Measurements from ENCODE around the gene KIRREL3. TPM values are rescaled to one million over a fixed set of nuclear protein-coding genes. Genes with fewer than 3 reads are reported as not detected.

KIRREL3 gene
- polyA plus RNA-seq, 1 of the 3 experiments (the other 2 are of a cell fraction), result 3.7 TPM

DNA sequence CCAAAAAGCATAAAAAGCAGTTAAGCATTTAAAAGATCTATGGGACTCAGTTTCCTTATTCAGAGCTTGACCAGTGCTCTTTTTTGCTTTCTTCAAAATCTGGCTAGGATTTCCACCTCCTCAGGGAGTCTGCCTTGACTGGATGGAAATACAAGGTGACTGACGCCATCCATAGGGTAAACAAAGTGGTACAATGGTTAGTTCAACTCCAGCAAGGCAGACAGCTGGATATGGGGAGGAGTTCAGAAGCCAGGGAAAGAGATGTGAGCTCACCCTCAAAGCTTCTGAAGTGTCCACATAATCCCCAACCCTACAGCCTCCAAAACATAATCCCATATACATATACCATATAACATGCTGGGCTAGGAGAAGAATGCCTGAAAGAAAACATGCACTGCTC, 52.0 kb downstream of the KIRREL3 start:
- CTCF ChIA-PET, result interaction anchor here (0.7 to 1.5 kb wide), 2 partner anchors 339 to 507 kb away, joined by 3 to 6 read pairs; no protein-coding TSS in a partner anchor
- H3K27me3 ChIP-seq (ENCODE audit: insufficient read depth), result no peaks in the 10 kb centered on the region
- H3K9ac ChIP-seq, result no peak overlapping the region
- H2AFZ ChIP-seq (ENCODE audit: low read depth), result no peak overlapping the region
- H4K20me1 ChIP-seq (ENCODE audit: insufficient read depth), result peaks cover 3% of the 10 kb centered on the region; the same call in 1 of the 2 replicates
- H3K9me3 ChIP-seq, result no peaks in the 10 kb centered on the region
- no peak overlapping the region for H3K4me2 ChIP-seq
- TF ChIP-seq YY1 (IDR thresholded peaks at IDR 0.05; ENCODE audit: low read depth), result no peak
- TF ChIP-seq GABPA (IDR thresholded peaks at IDR 0.05; ENCODE audit: low read depth), result no peak
- TF ChIP-seq TCF12 (IDR thresholded peaks at IDR 0.05), result no peak
- TF ChIP-seq RFX5 (IDR thresholded peaks at IDR 0.05; ENCODE audit: low read length), result no peak
- DNase-seq, result no peak
- H3K79me2 ChIP-seq (ENCODE audit: insufficient read depth), result peaks cover 16% of the 10 kb centered on the region; the same call in 1 of the 2 replicates
- no peak overlapping the region for H3K4me3 ChIP-seq (ENCODE audit: low read depth in 2 of 2, low read length in 1 of 2)
- H3K36me3 ChIP-seq (replicated peaks in 1 of 2; ENCODE audit: control insufficient read depth in 1 of 2, insufficient read depth in 2 of 2, low read length in 1 of 2), result no peaks in the 10 kb centered on the region
- POLR2A ChIA-PET, result no interaction called here
- no peak overlapping the region for H3K27ac ChIP-seq (ENCODE audit: low read depth in 2 of 2, low read length in 1 of 2)
- no peaks in the 10 kb centered on the region for H3K9me2 ChIP-seq
- 60% methylated on average over 1 of the region's 1 CpG for WGBS (ENCODE audit: low lambda C conversion rate)
- H3K4me1 ChIP-seq (ENCODE audit: control insufficient read depth in 1 of 2, insufficient read depth in 2 of 2, low read depth in 1 of 2, low read length in 1 of 2), result no peaks in the 10 kb centered on the region
- H3F3A ChIP-seq (replicated peaks; ENCODE audit: insufficient read depth), result no peaks in the 10 kb centered on the region

DNA sequence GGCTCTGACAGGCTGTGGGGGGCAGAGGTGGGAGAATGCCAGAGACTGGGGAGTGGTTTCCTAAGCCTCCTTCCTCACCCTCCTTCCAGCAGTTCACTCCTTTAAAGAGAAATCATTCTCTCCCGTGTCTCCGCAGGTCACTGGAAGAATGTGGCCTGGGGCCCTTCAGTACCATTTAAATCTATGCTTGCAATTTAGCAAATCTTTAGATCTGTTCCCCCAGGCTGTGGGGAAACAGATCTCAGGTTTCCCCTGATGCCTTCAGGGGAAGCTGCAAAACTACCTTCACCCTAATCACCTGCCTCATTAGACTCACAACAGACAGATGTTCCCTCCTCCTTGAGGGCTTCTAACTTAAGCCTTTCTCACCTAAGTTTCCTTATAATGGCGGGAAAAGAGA, 55.3 kb downstream of the KIRREL3 start:
- Histone ChIP-seq H3K4me3 (ENCODE audit: low read depth in 2 of 2, low read length in 1 of 2) (no peak overlapping the region), H3K79me2 (ENCODE audit: insufficient read depth) (peaks cover 16% of the 10 kb centered on the region; the same call in 1 of the 2 replicates), H3K36me3 (replicated peaks in 1 of 2; ENCODE audit: control insufficient read depth in 1 of 2, insufficient read depth in 2 of 2, low read length in 1 of 2) (no peaks in the 10 kb centered on the region), H3K27ac (ENCODE audit: low read depth in 2 of 2, low read length in 1 of 2) (no peak overlapping the region), H3K9ac (no peak overlapping the region), H3F3A (replicated peaks; ENCODE audit: insufficient read depth) (no peaks in the 10 kb centered on the region), H3K4me2 (no peak overlapping the region), H4K20me1 (ENCODE audit: insufficient read depth) (peaks cover 3% of the 10 kb centered on the region; the same call in 1 of the 2 replicates), H2AFZ (ENCODE audit: low read depth) (no peak overlapping the region), H3K4me1 (ENCODE audit: control insufficient read depth in 1 of 2, insufficient read depth in 2 of 2, low read depth in 1 of 2, low read length in 1 of 2) (no peaks in the 10 kb centered on the region), H3K9me2 (no peaks in the 10 kb centered on the region), H3K9me3 (no peaks in the 10 kb centered on the region), H3K27me3 (ENCODE audit: insufficient read depth) (no peaks in the 10 kb centered on the region)
- no peak for TF ChIP-seq TEAD4 (IDR thresholded peaks at IDR 0.05; ENCODE audit: borderline replicate concordance, insufficient read depth)
- no peak for TF ChIP-seq REST (IDR thresholded peaks at IDR 0.05; ENCODE audit: low read depth, low read length)
- no peak for TF ChIP-seq NFIC (IDR thresholded peaks at IDR 0.05; ENCODE audit: borderline replicate concordance)
- TF ChIP-seq CTCF (IDR thresholded peaks at IDR 0.05), result no peak
- no peak for TF ChIP-seq SIN3A (IDR thresholded peaks at IDR 0.05; ENCODE audit: borderline replicate concordance, low read depth, low read length)
- no peak for TF ChIP-seq POLR2AphosphoS5 (IDR thresholded peaks at IDR 0.05; ENCODE audit: low read depth, low read length)
- TF ChIP-seq, protein P1, sequence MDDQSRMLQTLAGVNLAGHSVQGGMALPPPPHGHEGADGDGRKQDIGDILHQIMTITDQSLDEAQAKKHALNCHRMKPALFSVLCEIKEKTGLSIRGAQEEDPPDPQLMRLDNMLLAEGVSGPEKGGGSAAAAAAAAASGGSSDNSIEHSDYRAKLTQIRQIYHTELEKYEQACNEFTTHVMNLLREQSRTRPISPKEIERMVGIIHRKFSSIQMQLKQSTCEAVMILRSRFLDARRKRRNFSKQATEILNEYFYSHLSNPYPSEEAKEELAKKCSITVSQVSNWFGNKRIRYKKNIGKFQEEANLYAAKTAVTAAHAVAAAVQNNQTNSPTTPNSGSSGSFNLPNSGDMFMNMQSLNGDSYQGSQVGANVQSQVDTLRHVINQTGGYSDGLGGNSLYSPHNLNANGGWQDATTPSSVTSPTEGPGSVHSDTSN (IDR thresholded peaks at IDR 0.05), result no peak
- no peak for TF ChIP-seq GABPA (IDR thresholded peaks at IDR 0.05; ENCODE audit: low read depth)
- no peak for TF ChIP-seq SMC3 (IDR thresholded peaks at IDR 0.05; ENCODE audit: low read depth, low read length)
- no peak for DNase-seq
- WGBS (ENCODE audit: low lambda C conversion rate), result 79% methylated on average over 3 of the region's 3 CpGs
- CTCF ChIA-PET, result interaction anchor here (0.9 to 1.5 kb wide), 3 partner anchors 27 to 45 kb away, joined by 3 to 4 read pairs (median 4); no protein-coding TSS in a partner anchor
- POLR2A ChIA-PET, result no interaction called here

All from SK-N-SH (cell line).